ENCODE measurements around the gene CCNG1. TPM values are rescaled to one million over a fixed set of nuclear protein-coding genes. Genes with fewer than 3 reads are reported as not detected.

CCNG1 gene, protein sequence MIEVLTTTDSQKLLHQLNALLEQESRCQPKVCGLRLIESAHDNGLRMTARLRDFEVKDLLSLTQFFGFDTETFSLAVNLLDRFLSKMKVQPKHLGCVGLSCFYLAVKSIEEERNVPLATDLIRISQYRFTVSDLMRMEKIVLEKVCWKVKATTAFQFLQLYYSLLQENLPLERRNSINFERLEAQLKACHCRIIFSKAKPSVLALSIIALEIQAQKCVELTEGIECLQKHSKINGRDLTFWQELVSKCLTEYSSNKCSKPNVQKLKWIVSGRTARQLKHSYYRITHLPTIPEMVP
- 100 to 1,000 TPM; 155 to 203 (median 187) TPM for total RNA-seq

DNA sequence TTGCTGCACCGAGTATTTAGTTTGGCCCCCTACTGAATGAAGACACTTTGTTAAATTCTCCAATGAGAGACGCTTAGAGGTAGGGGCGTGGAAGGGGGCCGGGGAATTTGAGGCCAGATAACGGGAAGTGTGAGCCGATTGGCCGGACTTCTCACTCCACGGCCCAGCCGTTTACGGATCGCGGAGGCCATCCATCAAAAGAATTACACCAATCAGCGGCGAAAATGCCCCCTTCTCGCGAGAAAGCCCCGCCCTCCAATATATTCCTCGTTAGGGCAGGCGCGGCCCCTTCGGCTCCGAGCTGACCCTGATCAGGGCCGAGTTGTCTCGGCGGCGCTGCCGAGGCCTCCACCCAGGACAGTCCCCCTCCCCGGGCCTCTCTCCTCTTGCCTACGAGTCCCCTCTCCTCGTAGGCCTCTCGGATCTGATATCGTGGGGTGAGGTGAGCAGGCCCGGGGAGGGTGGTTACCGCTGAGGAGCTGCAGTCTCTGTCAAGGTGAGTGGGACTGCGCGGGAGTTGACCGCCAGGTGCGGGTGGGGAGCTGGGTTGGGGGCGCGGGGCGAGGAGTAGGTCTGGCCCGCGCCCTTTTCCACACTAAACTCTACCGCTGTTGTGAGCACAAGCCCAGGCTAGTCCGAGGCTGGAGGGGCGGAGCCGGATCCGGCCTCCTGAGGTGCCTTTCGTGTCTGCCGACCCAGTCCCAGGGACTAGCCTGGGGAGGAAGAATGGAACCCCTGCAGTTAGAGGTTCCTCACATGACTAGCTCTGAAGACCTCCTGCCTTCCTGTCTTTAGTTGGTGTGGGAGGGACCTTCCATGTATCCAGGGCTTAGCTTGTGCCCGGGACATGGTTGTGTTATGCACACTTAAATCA, at the start of gene CCNG1:
TSS of gene CCNG1 (plus strand) at position 287 of the 874 bp plus-strand sequence. CDS start 1,662 bp downstream, outside the sequence.
- TF ChIP-seq, protein P1, sequence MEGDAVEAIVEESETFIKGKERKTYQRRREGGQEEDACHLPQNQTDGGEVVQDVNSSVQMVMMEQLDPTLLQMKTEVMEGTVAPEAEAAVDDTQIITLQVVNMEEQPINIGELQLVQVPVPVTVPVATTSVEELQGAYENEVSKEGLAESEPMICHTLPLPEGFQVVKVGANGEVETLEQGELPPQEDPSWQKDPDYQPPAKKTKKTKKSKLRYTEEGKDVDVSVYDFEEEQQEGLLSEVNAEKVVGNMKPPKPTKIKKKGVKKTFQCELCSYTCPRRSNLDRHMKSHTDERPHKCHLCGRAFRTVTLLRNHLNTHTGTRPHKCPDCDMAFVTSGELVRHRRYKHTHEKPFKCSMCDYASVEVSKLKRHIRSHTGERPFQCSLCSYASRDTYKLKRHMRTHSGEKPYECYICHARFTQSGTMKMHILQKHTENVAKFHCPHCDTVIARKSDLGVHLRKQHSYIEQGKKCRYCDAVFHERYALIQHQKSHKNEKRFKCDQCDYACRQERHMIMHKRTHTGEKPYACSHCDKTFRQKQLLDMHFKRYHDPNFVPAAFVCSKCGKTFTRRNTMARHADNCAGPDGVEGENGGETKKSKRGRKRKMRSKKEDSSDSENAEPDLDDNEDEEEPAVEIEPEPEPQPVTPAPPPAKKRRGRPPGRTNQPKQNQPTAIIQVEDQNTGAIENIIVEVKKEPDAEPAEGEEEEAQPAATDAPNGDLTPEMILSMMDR (IDR thresholded peaks at IDR 0.05; ENCODE audit: low read depth): no peak

DNA sequence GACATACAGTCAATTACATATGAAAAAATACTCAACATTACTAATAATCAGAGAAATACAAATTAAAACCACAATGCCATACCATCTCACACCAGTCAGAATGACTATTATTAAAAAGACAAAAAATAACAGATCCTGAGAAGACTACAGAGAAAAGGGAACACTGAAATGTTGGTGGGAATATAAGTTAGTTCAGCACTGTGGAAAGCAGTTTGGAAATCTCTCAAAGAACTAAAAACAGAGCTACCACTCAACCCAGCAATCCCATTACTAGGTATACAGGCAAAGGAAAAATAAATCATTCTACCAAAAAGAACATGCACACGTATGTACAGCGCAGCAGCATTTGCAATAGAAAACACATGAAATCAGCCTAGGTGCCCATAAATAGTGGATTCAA, 41.6 kb upstream of the CCNG1 start:
- TF ChIP-seq, protein P1 (IDR thresholded peaks at IDR 0.05; ENCODE audit: low read depth): no peak

DNA sequence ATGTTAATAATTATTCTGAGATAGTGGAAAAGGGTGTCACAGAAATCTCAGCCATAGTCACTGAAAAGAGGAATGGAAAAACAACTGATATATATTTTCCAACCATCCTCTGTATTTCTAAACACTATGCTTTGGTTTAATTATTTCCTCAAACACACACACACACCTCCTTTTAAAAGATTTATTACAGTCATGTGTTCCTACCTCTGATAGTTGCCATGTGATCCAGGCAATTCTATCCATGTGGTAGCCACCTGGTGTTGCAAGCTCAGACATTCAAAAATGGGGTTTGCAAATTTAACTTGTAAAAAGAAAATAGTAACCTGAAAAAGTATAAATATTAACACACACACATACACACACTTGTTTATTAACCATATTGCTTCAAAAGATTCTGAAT, 40.0 kb upstream of the CCNG1 start:
- TF ChIP-seq, protein P1 (IDR thresholded peaks at IDR 0.05; ENCODE audit: low read depth): no peak

DNA sequence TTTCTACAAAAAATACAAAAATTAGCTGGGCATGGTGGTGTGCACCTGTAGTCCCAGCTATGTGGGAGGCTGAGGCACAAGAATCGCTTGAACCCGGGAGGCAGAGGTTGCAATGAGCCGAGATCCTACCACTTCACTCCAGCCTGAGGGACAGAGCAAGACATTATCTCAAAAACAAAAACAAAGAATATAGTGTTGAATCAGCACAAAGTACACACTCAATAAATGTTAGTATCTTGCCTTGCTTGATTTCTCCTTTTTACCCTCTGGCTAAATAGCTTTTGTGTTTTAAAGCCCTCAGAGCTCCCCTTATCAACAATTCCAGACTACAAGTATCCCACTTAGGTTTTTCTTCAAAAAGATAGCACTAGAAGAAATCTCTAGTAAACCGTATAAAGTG, 37.5 kb upstream of the CCNG1 start:
- TF ChIP-seq, protein P1 (IDR thresholded peaks at IDR 0.05; ENCODE audit: low read depth): no peak

DNA sequence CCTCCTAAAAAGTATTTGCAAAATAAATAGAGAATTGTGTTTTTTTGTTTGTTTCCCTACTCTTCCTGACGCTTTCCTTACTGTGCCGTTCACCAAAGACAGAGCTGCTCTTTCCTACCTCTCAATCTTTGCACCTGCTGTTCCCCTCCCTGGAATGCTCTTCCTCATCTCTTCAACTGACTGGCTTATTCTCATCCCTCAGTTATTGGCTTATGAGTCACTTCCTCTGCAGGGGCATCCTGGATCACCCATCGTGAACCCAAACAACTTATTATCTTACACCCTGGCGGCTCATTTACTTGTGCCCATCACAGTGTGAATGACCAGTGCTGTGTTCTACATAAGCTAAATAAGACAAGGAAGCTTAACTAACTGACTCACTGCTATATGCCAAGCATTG, 36.1 kb upstream of the CCNG1 start:
- TF ChIP-seq, protein P1 (IDR thresholded peaks at IDR 0.05; ENCODE audit: low read depth): no peak

DNA sequence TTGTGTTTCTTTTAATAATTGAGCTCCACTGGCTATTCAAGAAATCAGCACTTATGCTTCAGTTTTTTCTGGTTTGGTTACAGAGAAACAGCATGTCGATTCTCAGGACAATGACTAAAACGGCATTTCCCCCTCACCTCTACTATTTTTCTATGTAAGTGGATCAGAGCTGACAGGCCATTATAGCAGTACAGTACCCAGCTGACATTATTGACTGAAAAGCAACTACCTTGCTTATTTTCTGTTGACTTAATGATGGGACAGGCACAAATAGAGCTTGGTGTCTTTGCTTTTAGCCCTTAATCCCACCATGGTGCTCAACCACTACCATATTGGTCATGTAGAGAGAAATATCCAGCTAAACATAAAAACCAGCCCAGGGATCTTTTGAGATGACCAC, 35.4 kb upstream of the CCNG1 start:
- TF ChIP-seq, protein P1 (IDR thresholded peaks at IDR 0.05; ENCODE audit: low read depth): no peak
